H1 (cell line): ENCODE data around the gene DNAJC17. TPM values are rescaled to one million over a fixed set of nuclear protein-coding genes. Genes with fewer than 3 reads are reported as not detected.

Source experiments
- CTCF ChIA-PET: fragments of 300-600 bp; sonication (Branson Sonifier 250); formaldehyde crosslinking; loops from one replicate; lab custom pipeline; 2021; ENCODE audit not compliant: partially characterized antibody; lab: Charles Lee
- POLR2A ChIA-PET: fragments of 300-600 bp; sonication (Branson Sonifier 250); formaldehyde crosslinking; loops from one replicate; lab custom pipeline; 2021; ENCODE audit warnings: inconsistent platforms; ENCODE audit not compliant: partially characterized antibody; lab: Charles Lee
- DNase-seq, 2 experiments: peaks; one replicate each; pipeline versions ENCODE4 v3.0.0 to v3.0.0-alpha.2; 2010 to 2022; ENCODE audit warnings: low spot score in 2 of 2, low read depth in 1 of 2, mixed read lengths in 1 of 2
- FAIRE-seq: peaks from 2 replicates; lab custom pipeline; 2011; peaks lifted over from hg19 to GRCh38; lab: Jason Lieb, UNC
- H2AFZ ChIP-seq: 2 replicates; pipeline ENCODE4 v1.8.1; 2012; ENCODE audit warnings: low read length, inconsistent platforms
- H2AK5ac ChIP-seq: 2 replicates; pipeline ENCODE4 v1.6.1; 2013; ENCODE audit warnings: low read depth, low read length
- H2BK120ac ChIP-seq: replicated peaks from 2 replicates; pipeline ENCODE3; 2013; ENCODE audit warnings: low read depth, low read length, inconsistent platforms
- H2BK12ac ChIP-seq: 2 replicates; pipeline ENCODE4 v1.6.1; 2013; ENCODE audit warnings: low read depth, low read length
- H2BK15ac ChIP-seq: 2 replicates; pipeline ENCODE4 v1.6.1; 2013; ENCODE audit warnings: low read length
- H2BK20ac ChIP-seq: 2 replicates; pipeline ENCODE4 v1.6.1; 2013; ENCODE audit warnings: low read length
- H2BK5ac ChIP-seq: 2 replicates; pipeline ENCODE4 v1.6.1; 2013; ENCODE audit warnings: low read depth, low read length
- H3K14ac ChIP-seq: 2 replicates; pipeline ENCODE4 v1.6.1; 2013; ENCODE audit warnings: inconsistent platforms; ENCODE audit not compliant: insufficient read length
- H3K18ac ChIP-seq: 2 replicates; pipeline ENCODE4 v1.6.1; 2013; ENCODE audit warnings: low read length; ENCODE audit errors: extremely low read depth
- H3K23ac ChIP-seq: 2 replicates; pipeline ENCODE4 v1.6.1; 2013; ENCODE audit warnings: inconsistent platforms; ENCODE audit not compliant: insufficient read length
- H3K23me2 ChIP-seq: 2 replicates; pipeline ENCODE4 v1.6.1; 2013; ENCODE audit warnings: low read depth, low read length
- H3K27ac ChIP-seq: 2 replicates; pipeline ENCODE4 v1.6.1; 2011; ENCODE audit warnings: low read depth, low read length, inconsistent platforms
- H3K27me3 ChIP-seq, 4 experiments: replicated peaks in 1 of 4; 1 replicate in 1 of 4; 2 replicates in 3 of 4; pipeline versions ENCODE4 v1.6.1 to v1.8.1; 2011 to 2013; ENCODE audit warnings: low read length in 3 of 4, mild to moderate bottlenecking in 3 of 4, inconsistent platforms in 2 of 4, mixed read lengths in 2 of 4, moderate library complexity in 1 of 4; ENCODE audit not compliant: control insufficient read depth in 3 of 4, insufficient read depth in 3 of 4; ENCODE audit errors: extremely low read depth in 1 of 4
- H3K36me3 ChIP-seq, 4 experiments: 2 replicates each; pipeline versions ENCODE4 v1.6.1 to v1.8.1; 2011 to 2013; ENCODE audit warnings: mild to moderate bottlenecking in 4 of 4, low read length in 3 of 4, moderate library complexity in 2 of 4, control low read depth in 1 of 4, inconsistent platforms in 1 of 4; ENCODE audit not compliant: insufficient read depth in 4 of 4, control insufficient read depth in 2 of 4
- H3K4ac ChIP-seq: replicated peaks from 2 replicates; pipeline ENCODE3; 2013; ENCODE audit warnings: low read length, low read depth, mixed read lengths, inconsistent platforms; ENCODE audit not compliant: insufficient read length
- H3K4me1 ChIP-seq, 4 experiments: replicated peaks in 1 of 4; 1 replicate in 1 of 4; 2 replicates in 3 of 4; pipeline versions ENCODE4 v1.6.1 to v1.8.1; 2011 to 2013; ENCODE audit warnings: low read length in 3 of 4, inconsistent platforms in 2 of 4, mixed read lengths in 1 of 4; ENCODE audit not compliant: insufficient read depth in 4 of 4, control insufficient read depth in 3 of 4
- H3K4me2 ChIP-seq, 2 experiments: 2 replicates each; pipeline versions ENCODE4 v1.6.1 to v1.8.1; 2011 to 2013; ENCODE audit warnings: low read depth in 2 of 2, low read length in 2 of 2, control low read depth in 1 of 2, inconsistent platforms in 1 of 2, mild to moderate bottlenecking in 1 of 2; ENCODE audit not compliant: insufficient read depth in 1 of 2
- H3K4me3 ChIP-seq, 4 experiments: fragments of 200-600, 300-600 bp in 1 of 4; sonication (generic), shearing (Covaris generic), sonication (Bioruptor Twin) in 1 of 4; 2 replicates each; pipeline versions ENCODE4 v1.5.1 to v1.8.1; 2011 to 2016; ENCODE audit warnings: low read length in 4 of 4, low read depth in 3 of 4, control low read depth in 2 of 4, inconsistent platforms in 2 of 4, mild to moderate bottlenecking in 2 of 4, mixed read lengths in 1 of 4, moderate library complexity in 1 of 4; ENCODE audit not compliant: insufficient read depth in 2 of 4; ENCODE audit errors: extremely low read depth in 1 of 4
- H3K56ac ChIP-seq: replicated peaks from 2 replicates; pipeline ENCODE3; 2013; ENCODE audit warnings: low read depth, mild to moderate bottlenecking, mixed read lengths, low read length, inconsistent platforms; ENCODE audit not compliant: insufficient read length
- H3K79me1 ChIP-seq: 2 replicates; pipeline ENCODE4 v1.6.1; 2013; ENCODE audit warnings: low read depth, low read length, control low read depth
- H3K79me2 ChIP-seq, 2 experiments: 2 replicates each; pipeline versions ENCODE4 v1.6.1 to v1.8.1; 2012 to 2013; ENCODE audit warnings: low read length in 2 of 2, mild to moderate bottlenecking in 2 of 2, inconsistent platforms in 1 of 2; ENCODE audit not compliant: insufficient read depth in 2 of 2, control insufficient read depth in 1 of 2
- H3K9ac ChIP-seq, 4 experiments: replicated peaks in 1 of 4; 1 replicate in 1 of 4; 2 replicates in 3 of 4; pipeline versions ENCODE4 v1.6.1 to v1.8.1; 2011 to 2013; ENCODE audit warnings: low read depth in 3 of 4, low read length in 3 of 4, control low read depth in 2 of 4, mild to moderate bottlenecking in 2 of 4, moderate library complexity in 2 of 4, inconsistent platforms in 1 of 4; ENCODE audit errors: extremely low read depth in 1 of 4
- H3K9me3 ChIP-seq, 2 experiments: 2 replicates each; pipeline versions ENCODE4 v1.6.1 to v1.8.1; 2012 to 2013; ENCODE audit warnings: mild to moderate bottlenecking in 2 of 2, moderate library complexity in 2 of 2, control low read depth in 1 of 2, inconsistent platforms in 1 of 2, low read depth in 1 of 2, low read length in 1 of 2, mixed read lengths in 1 of 2; ENCODE audit not compliant: insufficient read depth in 2 of 2
- H4K20me1 ChIP-seq, 2 experiments: replicated peaks in 1 of 2; 2 replicates each; pipeline versions ENCODE3 to v1.8.1; 2011 to 2013; ENCODE audit warnings: inconsistent platforms in 2 of 2, low read length in 2 of 2, mild to moderate bottlenecking in 1 of 2; ENCODE audit not compliant: insufficient read depth in 2 of 2, control insufficient read depth in 1 of 2
- H4K5ac ChIP-seq: 2 replicates; pipeline ENCODE4 v1.6.1; 2013; ENCODE audit warnings: low read length, low read depth, mixed read lengths, inconsistent platforms; ENCODE audit not compliant: insufficient read length
- H4K8ac ChIP-seq: 2 replicates; pipeline ENCODE4 v1.8.0; 2013; ENCODE audit warnings: mild to moderate bottlenecking, moderate library complexity, low read length, inconsistent platforms; ENCODE audit not compliant: insufficient read depth; ENCODE audit errors: extremely low read depth
- H4K91ac ChIP-seq: replicated peaks from 2 replicates; pipeline ENCODE3; 2013; ENCODE audit warnings: low read length, mixed read lengths, inconsistent platforms; ENCODE audit not compliant: insufficient read length
- GABPA ChIP-seq: IDR thresholded peaks from 2 replicates; pipeline ENCODE4 v1.6.1; 2011; ENCODE audit warnings: mild to moderate bottlenecking, low read length, moderate library complexity, borderline replicate concordance; ENCODE audit not compliant: insufficient read depth
- HDAC2 ChIP-seq, 2 experiments: fragments of 300-600 bp in 1 of 2; sonication (generic) in 1 of 2; IDR thresholded peaks; 2 replicates each; pipeline ENCODE4 v1.6.1; 2011 to 2012; ENCODE audit warnings: low read depth in 2 of 2, low read length in 2 of 2, mild to moderate bottlenecking in 2 of 2, moderate library complexity in 2 of 2, borderline replicate concordance in 1 of 2, inconsistent platforms in 1 of 2
- PHF8 ChIP-seq: fragments of 200-600 bp; sonication (generic); conservative IDR thresholded peaks from 2 replicates; pipeline ENCODE4 v1.7.1; 2012; ENCODE audit warnings: low read depth, mild to moderate bottlenecking, inconsistent platforms, low read length, moderate library complexity
- SAP30 ChIP-seq: fragments of 300-600 bp; sonication (generic); IDR thresholded peaks from 2 replicates; pipeline ENCODE4 v1.7.1; 2012; ENCODE audit warnings: low read length, moderate library complexity, mild to moderate bottlenecking, inconsistent platforms; ENCODE audit not compliant: insufficient read depth, insufficient replicate concordance
- SIN3A ChIP-seq, 2 experiments: IDR thresholded peaks in 1 of 2; conservative IDR thresholded peaks in 1 of 2; 2 replicates each; pipeline ENCODE4 v1.6.1; 2011 to 2012; ENCODE audit warnings: low read length in 2 of 2, improper control_type of control experiment in 1 of 2, low read depth in 1 of 2, mild to moderate bottlenecking in 1 of 2
- WGBS, 2 experiments: shearing (Covaris generic) in 1 of 2; methylation state at CpG; one replicate each; pipeline versions ENCODE4 v1.1.6 to v1.1.7; 2013 to 2015; ENCODE audit warnings: low lambda C conversion rate in 2 of 2, mixed read lengths in 2 of 2, inconsistent platforms in 1 of 2, low coverage in 1 of 2, missing lambda C conversion rate in 1 of 2; ENCODE audit not compliant: insufficient replicate concordance in 2 of 2, insufficient coverage in 1 of 2, insufficient read length in 1 of 2; ENCODE audit errors: extremely low coverage in 1 of 2, missing lambda C conversion rate in 1 of 2; 5-methylcytosine and 5-hydroxymethylcytosine counted together
- polyA plus RNA-seq, 7 experiments: library from polyadenylated mRNA; depleted of rRNA in 3 of 7; stranded (reverse) in 5 of 7; unstranded in 2 of 7; fragments of >200 nt in 5 of 7; fragments of 200-250 nt in 2 of 7; gene quantifications; 1 replicate in 5 of 7; 2 replicates in 1 of 7; 4 replicates in 1 of 7; pipeline versions ENCODE4 v1.2.1 to v1.2.3, GENCODE V29; 2011 to 2013; ENCODE audit warnings: missing spikeins in 2 of 7, mixed read lengths in 2 of 7
- total RNA-seq: library from RNA; stranded (reverse); fragmentation: NEBNext Ultra II Directional; extraction: Animal tissue kit (Norgen Biotek cat#: 25700); gene quantifications from 2 replicates; pipeline ENCODE4 v1.2.1, GENCODE V29; 2021
- TF ChIP-seq, protein P1 (sequence below): IDR thresholded peaks from 2 replicates; pipeline ENCODE4 v1.6.1; 2011; ENCODE audit warnings: low read length, improper control_type of control experiment

DNAJC17 gene
- total and polyA plus RNA-seq, 2 of the 8 experiments (the other 6 are each of a cell fraction or from before 2014, with no cell fraction given): 39.5 to 45.4 TPM

DNA sequence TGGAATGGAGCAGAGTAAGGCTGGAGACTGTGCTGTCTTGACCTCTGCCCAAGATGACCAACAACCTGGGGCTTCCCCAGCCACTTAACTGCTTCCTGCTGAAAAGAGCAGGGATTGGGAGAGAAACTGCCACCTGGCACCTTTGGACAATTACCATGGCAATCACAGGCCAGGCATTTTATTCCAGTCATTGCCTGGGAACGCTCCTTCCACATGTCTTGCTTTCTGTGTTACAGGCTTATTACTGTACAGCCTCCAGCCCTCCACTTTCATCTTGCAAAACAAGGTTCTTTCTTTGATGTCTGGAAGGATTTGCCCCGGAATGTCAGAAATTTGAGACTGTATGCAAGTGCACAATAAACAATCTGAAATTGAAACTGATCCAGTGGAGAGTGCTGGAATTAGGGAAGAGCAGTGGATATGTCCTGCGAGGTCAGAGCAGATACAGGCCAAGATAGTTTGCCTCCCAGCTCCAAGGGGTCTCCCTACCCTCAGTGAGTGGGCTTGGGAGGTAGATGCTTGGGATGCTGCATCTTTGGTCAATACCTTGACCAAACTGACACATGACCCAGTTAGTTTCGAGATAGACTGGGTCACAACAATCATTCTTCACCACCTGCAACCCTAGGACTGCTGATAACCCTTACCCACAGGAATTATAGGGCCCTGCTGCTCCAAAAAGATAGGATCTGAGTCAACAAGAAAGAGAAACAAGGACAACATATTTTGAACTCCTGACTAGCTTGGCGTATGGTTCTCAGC is 18.6 kb upstream of the DNAJC17 start:
- WGBS, 2 experiments: 87% methylated on average over 5 of the region's 5 CpGs; no CpG with 5 or more reads in 1 of the 2 experiments
- CTCF ChIA-PET: interaction anchor here (3.7 kb wide), 1 partner anchor 32 kb away, joined by 18 read pairs; no protein-coding TSS in a partner anchor
- TF ChIP-seq PHF8 (no peak), SAP30 (no peak), HDAC2 (IDR thresholded peaks at IDR 0.05; ENCODE audit: borderline replicate concordance in 1 of 2, low read depth in 2 of 2, low read length in 2 of 2) (no peak), GABPA (no peak), SIN3A (conservative IDR thresholded peaks at IDR 0.05 in 1 of 2, IDR thresholded peaks at IDR 0.05 in 1 of 2; ENCODE audit: low read depth in 1 of 2, low read length in 2 of 2) (no peak)
- TF ChIP-seq, protein P1, sequence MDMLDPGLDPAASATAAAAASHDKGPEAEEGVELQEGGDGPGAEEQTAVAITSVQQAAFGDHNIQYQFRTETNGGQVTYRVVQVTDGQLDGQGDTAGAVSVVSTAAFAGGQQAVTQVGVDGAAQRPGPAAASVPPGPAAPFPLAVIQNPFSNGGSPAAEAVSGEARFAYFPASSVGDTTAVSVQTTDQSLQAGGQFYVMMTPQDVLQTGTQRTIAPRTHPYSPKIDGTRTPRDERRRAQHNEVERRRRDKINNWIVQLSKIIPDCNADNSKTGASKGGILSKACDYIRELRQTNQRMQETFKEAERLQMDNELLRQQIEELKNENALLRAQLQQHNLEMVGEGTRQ: no peak

More for the DNA sequence above, 18.6 kb upstream of the DNAJC17 start:
- POLR2A ChIA-PET: no interaction called here
- H3K4me3 ChIP-seq: no peak overlapping the region
- no peak overlapping the region for H3K14ac ChIP-seq
- no peak overlapping the region for H4K8ac ChIP-seq
- no peaks in the 10 kb centered on the region for H3K27me3 ChIP-seq
- H3K23me2 ChIP-seq: no peaks in the 10 kb centered on the region
- H3K36me3 ChIP-seq: no peaks in the 10 kb centered on the region
- no peak overlapping the region for H2BK120ac ChIP-seq
- H2AFZ ChIP-seq: no peak overlapping the region
- H3K23ac ChIP-seq: no peak overlapping the region
- no peaks in the 10 kb centered on the region for H3K9me3 ChIP-seq
- H3K27ac ChIP-seq: no peak overlapping the region
- no peak overlapping the region for H2BK5ac ChIP-seq
- H4K20me1 ChIP-seq: no peaks in the 10 kb centered on the region
- no peak overlapping the region for H2BK15ac ChIP-seq
- H3K56ac ChIP-seq: no peak overlapping the region
- H4K91ac ChIP-seq: no peak overlapping the region
- no peak overlapping the region for H2AK5ac ChIP-seq
- no peak overlapping the region for H2BK12ac ChIP-seq
- no peak overlapping the region for H2BK20ac ChIP-seq
- DNase-seq (no peak), FAIRE-seq (no peak)
- no peak overlapping the region for H3K9ac ChIP-seq
- no peak overlapping the region for H4K5ac ChIP-seq
- H3K18ac ChIP-seq: no peak overlapping the region
- H3K4me2 ChIP-seq: no peak overlapping the region
- no peak overlapping the region for H3K4ac ChIP-seq
- no peaks in the 10 kb centered on the region for H3K79me1 ChIP-seq
- H3K79me2 ChIP-seq: no peaks in the 10 kb centered on the region
- H3K4me1 ChIP-seq: no peaks in the 10 kb centered on the region
